ENCODE measurements around the gene ACSL3.

DNA sequence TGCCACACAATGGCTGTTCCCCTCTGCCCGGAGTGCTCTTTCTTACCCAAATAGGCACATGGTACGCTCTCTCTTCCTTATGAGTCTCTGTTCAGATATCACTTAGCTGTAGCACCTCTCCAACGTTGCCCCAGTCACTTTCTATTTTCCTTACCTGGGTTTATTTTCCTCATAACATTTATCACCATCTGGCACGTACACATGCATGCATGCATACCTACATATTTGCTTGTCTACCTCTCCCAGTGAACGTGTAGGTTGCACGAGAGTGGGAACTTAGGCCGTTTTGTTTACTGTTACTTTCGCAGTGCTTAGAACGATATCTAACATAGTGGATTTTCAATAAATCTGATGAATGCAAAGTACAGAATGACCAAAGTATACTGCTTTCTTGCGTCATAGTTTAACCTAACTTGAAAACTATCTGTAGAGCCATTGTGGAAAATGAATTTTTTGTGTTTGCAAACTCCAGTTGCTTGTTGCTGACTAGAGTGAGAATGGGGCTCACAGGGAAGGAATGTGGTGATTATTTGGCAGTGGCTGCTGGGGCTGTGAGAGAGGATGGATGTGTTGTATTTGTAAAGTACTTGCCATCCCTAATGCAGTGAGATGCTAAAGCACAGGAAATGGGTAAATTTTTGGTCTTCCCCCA lies 47.1 kb downstream of the ACSL3 start:
- TF ChIP-seq, protein P1, sequence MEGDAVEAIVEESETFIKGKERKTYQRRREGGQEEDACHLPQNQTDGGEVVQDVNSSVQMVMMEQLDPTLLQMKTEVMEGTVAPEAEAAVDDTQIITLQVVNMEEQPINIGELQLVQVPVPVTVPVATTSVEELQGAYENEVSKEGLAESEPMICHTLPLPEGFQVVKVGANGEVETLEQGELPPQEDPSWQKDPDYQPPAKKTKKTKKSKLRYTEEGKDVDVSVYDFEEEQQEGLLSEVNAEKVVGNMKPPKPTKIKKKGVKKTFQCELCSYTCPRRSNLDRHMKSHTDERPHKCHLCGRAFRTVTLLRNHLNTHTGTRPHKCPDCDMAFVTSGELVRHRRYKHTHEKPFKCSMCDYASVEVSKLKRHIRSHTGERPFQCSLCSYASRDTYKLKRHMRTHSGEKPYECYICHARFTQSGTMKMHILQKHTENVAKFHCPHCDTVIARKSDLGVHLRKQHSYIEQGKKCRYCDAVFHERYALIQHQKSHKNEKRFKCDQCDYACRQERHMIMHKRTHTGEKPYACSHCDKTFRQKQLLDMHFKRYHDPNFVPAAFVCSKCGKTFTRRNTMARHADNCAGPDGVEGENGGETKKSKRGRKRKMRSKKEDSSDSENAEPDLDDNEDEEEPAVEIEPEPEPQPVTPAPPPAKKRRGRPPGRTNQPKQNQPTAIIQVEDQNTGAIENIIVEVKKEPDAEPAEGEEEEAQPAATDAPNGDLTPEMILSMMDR (IDR thresholded peaks at IDR 0.05): no peak
- TF ChIP-seq POLR2A (IDR thresholded peaks at IDR 0.05) (no peak), EP300 (IDR thresholded peaks at IDR 0.05) (no peak)
